Effector CD4-positive, alpha-beta T cell (primary cell): ENCODE measurements around the gene GSE1.
A peak's percentile ranks its signal among the peaks of the same experiment; 100 is the strongest.

Experiments used
- DNase-seq: peaks from one replicate; pipeline ENCODE4 v3.0.0-alpha.2; 2020

Gene GSE1

GRCh38 chr16:85709766-85710585 is 96.9 kb downstream of the GSE1 start:
- DNase-seq: no peak

GRCh38 chr16:85710732-85711131 is 97.6 kb downstream of the GSE1 start:
- DNase-seq: no peak

- DNase-seq: no peak
Measured at GRCh38 chr16:85711982-85712587, 99.0 kb downstream of the GSE1 start.

GRCh38 chr16:85712801-85713200 is 99.7 kb downstream of the GSE1 start:
- DNase-seq: no peak

GRCh38 chr16:85715169-85716021 is 102.3 kb downstream of the GSE1 start:
- DNase-seq: no peak

- no peak for DNase-seq
Measured at GRCh38 chr16:85716022-85716679, 103.0 kb downstream of the GSE1 start.

- DNase-seq: no peak
Measured at GRCh38 chr16:85716680-85717038, 103.5 kb downstream of the GSE1 start.

- peak; percentile 51 for DNase-seq
Measured at GRCh38 chr16:85717393-85718152, 104.5 kb downstream of the GSE1 start.

- DNase-seq: no peak
Measured at GRCh38 chr16:85718153-85718477, 105.0 kb downstream of the GSE1 start.

- DNase-seq: no peak
Measured at GRCh38 chr16:85718682-85719081, 105.6 kb downstream of the GSE1 start.

GRCh38 chr16:85719605-85720301 is 106.6 kb downstream of the GSE1 start:
- DNase-seq: no peak

GRCh38 chr16:85720302-85720637 is 107.1 kb downstream of the GSE1 start:
- no peak for DNase-seq

GRCh38 chr16:85722128-85722893 is 109.2 kb downstream of the GSE1 start:
- no peak for DNase-seq

- no peak for DNase-seq
Measured at GRCh38 chr16:85724126-85724879, 111.2 kb downstream of the GSE1 start.

GRCh38 chr16:85724936-85725335 is 111.8 kb downstream of the GSE1 start:
- no peak for DNase-seq
